B cell (primary cell): ENCODE results near the gene APPBP2. TPM values are rescaled to one million over a fixed set of nuclear protein-coding genes. Genes with fewer than 3 reads are reported as not detected.

Experiments used
- ATAC-seq: fragments of 200-7000 bp; cut with Tn5 transposase; one replicate; pipeline ENCODE4 v1.10.0; 2021; ENCODE audit warnings: low read depth, mild to moderate bottlenecking, moderate number of reproducible peaks, moderate library complexity
- CTCF ChIA-PET: fragments of 350-600 bp; sonication (Branson Sonifier 250); formaldehyde crosslinking; loops from one replicate; lab custom pipeline; 2021; ENCODE audit warnings: antibody characterized with exemption, inconsistent platforms; lab: Charles Lee
- POLR2A ChIA-PET: fragments of 350-600 bp; sonication (Branson Sonifier 250); formaldehyde crosslinking; loops from one replicate; lab custom pipeline; 2021; ENCODE audit warnings: antibody characterized with exemption; lab: Charles Lee
- DNase-seq: peaks from one replicate; pipeline ENCODE4 v3.0.0; 2013
- H2AFZ ChIP-seq: 2 replicates; pipeline ENCODE4 v1.6.1; 2012; ENCODE audit warnings: mild to moderate bottlenecking, low read depth, low read length; ENCODE audit not compliant: insufficient read depth, poor library complexity, severe bottlenecking
- H3K27ac ChIP-seq, 2 donors: 1 replicate in 1 of 2; 2 replicates in 1 of 2; pipeline ENCODE4 v1.5.1; 2012 to 2013; ENCODE audit warnings: low read length in 2 of 2, mild to moderate bottlenecking in 2 of 2, moderate library complexity in 1 of 2
- H3K27me3 ChIP-seq, 4 experiments: fragments of 200-600 bp in 1 of 4; sonication (generic) in 1 of 4; replicated peaks in 1 of 4; 1 replicate in 2 of 4; 2 replicates in 2 of 4; pipeline versions ENCODE4 v1.6.1 to v1.7.0; 2013 to 2016; ENCODE audit warnings: low read length in 3 of 4, mild to moderate bottlenecking in 2 of 4, mixed read lengths in 1 of 4, moderate library complexity in 1 of 4; ENCODE audit not compliant: insufficient read depth in 4 of 4, control insufficient read depth in 3 of 4; ENCODE audit errors: control extremely low read depth in 1 of 4
- H3K36me3 ChIP-seq, 2 experiments: replicated peaks in 1 of 2; 1 replicate in 1 of 2; 2 replicates in 1 of 2; pipeline versions ENCODE4 v1.6.1 to v1.7.1; 2013; ENCODE audit warnings: low read length in 1 of 2; ENCODE audit not compliant: insufficient read depth in 2 of 2, control insufficient read depth in 1 of 2; ENCODE audit errors: control extremely low read depth in 1 of 2, extremely low read depth in 1 of 2
- H3K4me1 ChIP-seq, 2 donors: fragments of 200-600 bp in 1 of 2; sonication (generic) in 1 of 2; 1 replicate in 1 of 2; 2 replicates in 1 of 2; pipeline versions ENCODE4 v1.5.1 to v1.6.1; 2013 to 2017; ENCODE audit warnings: low read length in 2 of 2; ENCODE audit not compliant: control insufficient read depth in 2 of 2, insufficient read depth in 2 of 2
- H3K4me2 ChIP-seq: replicated peaks from 2 replicates; pipeline ENCODE3; 2012; ENCODE audit warnings: mild to moderate bottlenecking, low read depth, low read length; ENCODE audit not compliant: poor library complexity, severe bottlenecking
- H3K4me3 ChIP-seq, 5 experiments: fragments of 200-600 bp in 1 of 5; sonication (generic) in 1 of 5; 1 replicate in 3 of 5; 2 replicates in 2 of 5; pipeline versions ENCODE4 v1.5.1 to v1.7.0; 2011 to 2016; ENCODE audit warnings: low read length in 4 of 5, mild to moderate bottlenecking in 4 of 5, low read depth in 2 of 5, control low read depth in 1 of 5, moderate library complexity in 1 of 5; ENCODE audit not compliant: insufficient read depth in 1 of 5; ENCODE audit errors: control extremely low read depth in 1 of 5, extremely low read depth in 1 of 5
- H3K79me2 ChIP-seq: fragments of 200-600 bp; sonication (generic); one replicate; pipeline ENCODE4 v1.6.0; 2016; ENCODE audit warnings: low read length; ENCODE audit not compliant: control insufficient read depth, insufficient read depth
- H3K9ac ChIP-seq: fragments of 200-600 bp; sonication (generic); 2 replicates; pipeline ENCODE4 v1.6.1; 2017; ENCODE audit warnings: mild to moderate bottlenecking, low read length, moderate library complexity
- H3K9me3 ChIP-seq, 3 donors: one replicate each; pipeline versions ENCODE4 v1.6.1 to v1.7.1; 2013; ENCODE audit warnings: low read length in 2 of 3; ENCODE audit not compliant: control insufficient read depth in 2 of 3, insufficient read depth in 1 of 3; ENCODE audit errors: control extremely low read depth in 1 of 3
- H4K20me1 ChIP-seq: 2 replicates; pipeline ENCODE4 v1.6.0; 2012; ENCODE audit warnings: mild to moderate bottlenecking, low read length; ENCODE audit not compliant: insufficient read depth, control insufficient read depth, poor library complexity, severe bottlenecking
- H3K27ac Mint-ChIP-seq: one replicate; pipeline ENCODE4 v1.8.0; 2021; ENCODE audit warnings: mixed read lengths
- H3K27me3 Mint-ChIP-seq: one replicate; pipeline ENCODE4 v1.8.0; 2021; ENCODE audit warnings: mixed read lengths
- H3K4me1 Mint-ChIP-seq: one replicate; pipeline ENCODE4 v1.8.0; 2021; ENCODE audit warnings: mixed read lengths
- H3K4me3 Mint-ChIP-seq: one replicate; pipeline ENCODE4 v1.8.0; 2021; ENCODE audit warnings: mixed read lengths
- H3K9me3 Mint-ChIP-seq: one replicate; pipeline ENCODE4 v1.8.0; 2022; ENCODE audit warnings: mixed read lengths; ENCODE audit not compliant: insufficient read depth
- EZH2 ChIP-seq: IDR thresholded peaks from 2 replicates; pipeline ENCODE4 v1.6.1; 2012; ENCODE audit warnings: borderline replicate concordance, low read depth, mild to moderate bottlenecking, moderate library complexity, low read length; ENCODE audit not compliant: insufficient read depth, poor library complexity, severe bottlenecking
- WGBS: methylation state at CpG from one replicate; pipeline ENCODE4 v1.1.5; 2013; ENCODE audit warnings: missing lambda C conversion rate; ENCODE audit not compliant: insufficient coverage; 5-methylcytosine and 5-hydroxymethylcytosine counted together
- intact Hi-C: fragments of 100-400 bp; cut with micrococcal nuclease; formaldehyde crosslinking; loops from one replicate; pipeline ENCODE4 v1.10.0; 2022
- polyA plus RNA-seq: library from polyadenylated mRNA; depleted of rRNA; stranded (reverse); fragments of >200 nt; gene quantifications from 2 replicates; pipeline ENCODE4 v1.2.3, GENCODE V29; 2012
- total RNA-seq, 2 donors: library from RNA; stranded (reverse); fragments of 120-200 nt in 1 of 2; gene quantifications; 1 replicate in 1 of 2; 2 replicates in 1 of 2; pipeline versions ENCODE4 v1.2.3 to v1.2.4, GENCODE V29; 2013 to 2022
- TF ChIP-seq, protein P1 (sequence below): fragments of 200-600 bp; IDR thresholded peaks from one replicate; pipeline ENCODE4 v1.8.0; 2022; ENCODE audit warnings: antibody characterized with exemption, mild to moderate bottlenecking

APPBP2 gene
- total and polyA plus RNA-seq, 2 donors (not counting 1 experiment from before 2014, with no cell fraction given): 6.3 to 38.8 TPM

- H3K9ac ChIP-seq: no peak overlapping the region
- DNase-seq: no peak
- Mint-ChIP-seq H3K4me3 (no peak overlapping the region), H3K4me1 (peaks cover 22% of the 10 kb centered on the region), H3K27me3 (no peaks in the 10 kb centered on the region), H3K27ac (no peak overlapping the region), H3K9me3 (no peaks in the 10 kb centered on the region)
- H3K9me3 ChIP-seq: no peaks in the 10 kb centered on the region
- peaks cover 0 to 6% of the 10 kb centered on the region in 2 experiments for H3K36me3 ChIP-seq
- H3K4me2 ChIP-seq: no peak overlapping the region
- no peak overlapping the region for H2AFZ ChIP-seq
- intact Hi-C loops: no loop called here
- H3K4me3 ChIP-seq: no peak overlapping the region
- TF ChIP-seq EZH2: no peak
- TF ChIP-seq, protein P1, sequence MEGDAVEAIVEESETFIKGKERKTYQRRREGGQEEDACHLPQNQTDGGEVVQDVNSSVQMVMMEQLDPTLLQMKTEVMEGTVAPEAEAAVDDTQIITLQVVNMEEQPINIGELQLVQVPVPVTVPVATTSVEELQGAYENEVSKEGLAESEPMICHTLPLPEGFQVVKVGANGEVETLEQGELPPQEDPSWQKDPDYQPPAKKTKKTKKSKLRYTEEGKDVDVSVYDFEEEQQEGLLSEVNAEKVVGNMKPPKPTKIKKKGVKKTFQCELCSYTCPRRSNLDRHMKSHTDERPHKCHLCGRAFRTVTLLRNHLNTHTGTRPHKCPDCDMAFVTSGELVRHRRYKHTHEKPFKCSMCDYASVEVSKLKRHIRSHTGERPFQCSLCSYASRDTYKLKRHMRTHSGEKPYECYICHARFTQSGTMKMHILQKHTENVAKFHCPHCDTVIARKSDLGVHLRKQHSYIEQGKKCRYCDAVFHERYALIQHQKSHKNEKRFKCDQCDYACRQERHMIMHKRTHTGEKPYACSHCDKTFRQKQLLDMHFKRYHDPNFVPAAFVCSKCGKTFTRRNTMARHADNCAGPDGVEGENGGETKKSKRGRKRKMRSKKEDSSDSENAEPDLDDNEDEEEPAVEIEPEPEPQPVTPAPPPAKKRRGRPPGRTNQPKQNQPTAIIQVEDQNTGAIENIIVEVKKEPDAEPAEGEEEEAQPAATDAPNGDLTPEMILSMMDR: no peak
- ATAC-seq: no peak
- peaks cover 64% of the 10 kb centered on the region for H4K20me1 ChIP-seq
- H3K27ac ChIP-seq: no peak overlapping the region
- WGBS: 100% methylated on average over 1 of the region's 4 CpGs
- POLR2A ChIA-PET: no interaction called here
- CTCF ChIA-PET: no interaction called here
- no peaks in the 10 kb centered on the region for H3K27me3 ChIP-seq
- H3K4me1 ChIP-seq: no peaks in the 10 kb centered on the region
- peaks cover 85% of the 10 kb centered on the region for H3K79me2 ChIP-seq
Measured at GRCh38 chr17:60510031-60510430, 16.0 kb downstream of the APPBP2 start.

DNA sequence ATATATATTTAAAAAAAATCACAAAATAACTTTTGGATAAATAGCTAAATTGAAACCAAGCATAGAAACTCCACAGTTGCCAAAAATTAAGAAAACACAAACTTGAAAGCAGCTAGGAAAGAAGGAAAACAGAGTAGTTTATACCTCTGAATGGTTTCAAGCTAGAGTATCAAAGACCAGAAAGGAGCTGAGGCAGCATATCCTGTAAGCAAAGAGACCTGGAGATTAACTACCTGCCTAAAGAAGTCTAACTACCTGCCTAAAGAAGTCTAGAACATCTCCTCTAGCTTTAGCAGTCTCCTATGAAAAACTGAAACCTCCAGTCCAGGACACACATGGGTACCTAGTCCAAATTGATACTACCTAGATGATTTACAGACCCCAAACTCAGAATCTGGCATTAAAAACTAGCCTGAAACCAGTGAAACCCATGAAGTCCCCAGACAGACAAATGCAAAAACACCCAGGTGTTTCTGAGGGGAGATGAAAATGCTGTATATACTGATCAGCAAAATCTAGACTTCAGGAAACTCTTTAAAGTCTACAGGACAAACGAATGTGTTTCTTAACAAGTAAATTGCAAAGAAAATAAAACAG is 17.6 kb downstream of the APPBP2 start:
- Mint-ChIP-seq H3K9me3 (no peaks in the 10 kb centered on the region), H3K27me3 (no peaks in the 10 kb centered on the region), H3K4me1 (peaks cover 21% of the 10 kb centered on the region), H3K27ac (no peak overlapping the region), H3K4me3 (no peak overlapping the region)
- Histone ChIP-seq H3K36me3 (peaks cover 0 to 6% of the 10 kb centered on the region in 2 experiments), H3K79me2 (peaks cover 81% of the 10 kb centered on the region), H3K4me1 (no peaks in the 10 kb centered on the region), H3K27me3 (no peaks in the 10 kb centered on the region), H4K20me1 (peaks cover 63% of the 10 kb centered on the region), H3K27ac (no peak overlapping the region), H3K9me3 (no peaks in the 10 kb centered on the region), H3K4me3 (no peak overlapping the region), H3K9ac (no peak overlapping the region), H2AFZ (no peak overlapping the region), H3K4me2 (no peak overlapping the region)
- WGBS: no CpG with 5 or more reads among the region's 1 CpG
- ATAC-seq (no peak), DNase-seq (no peak)
- POLR2A ChIA-PET: no interaction called here
- TF ChIP-seq EZH2: no peak
- TF ChIP-seq, protein P1: no peak
- intact Hi-C loops: no loop called here
- CTCF ChIA-PET: interaction anchor here (1.3 kb wide), 1 partner anchor 131 kb away, joined by 3 read pairs; no protein-coding TSS in a partner anchor
